ENCODE measurements around the gene SGTA.

- TF ChIP-seq EP300 (IDR thresholded peaks at IDR 0.05; ENCODE audit: low read depth) (no peak), POLR2A (IDR thresholded peaks at IDR 0.05) (no peak), CTCF (IDR thresholded peaks at IDR 0.05) (no peak), POLR2AphosphoS5 (IDR thresholded peaks at IDR 0.05) (no peak)
Measured at GRCh38 chr19:2736550-2737190, 46.4 kb downstream of the SGTA start.

All from transverse colon (tissue), 4 donors.